ENCODE data around the gene CCDC61.

DNA sequence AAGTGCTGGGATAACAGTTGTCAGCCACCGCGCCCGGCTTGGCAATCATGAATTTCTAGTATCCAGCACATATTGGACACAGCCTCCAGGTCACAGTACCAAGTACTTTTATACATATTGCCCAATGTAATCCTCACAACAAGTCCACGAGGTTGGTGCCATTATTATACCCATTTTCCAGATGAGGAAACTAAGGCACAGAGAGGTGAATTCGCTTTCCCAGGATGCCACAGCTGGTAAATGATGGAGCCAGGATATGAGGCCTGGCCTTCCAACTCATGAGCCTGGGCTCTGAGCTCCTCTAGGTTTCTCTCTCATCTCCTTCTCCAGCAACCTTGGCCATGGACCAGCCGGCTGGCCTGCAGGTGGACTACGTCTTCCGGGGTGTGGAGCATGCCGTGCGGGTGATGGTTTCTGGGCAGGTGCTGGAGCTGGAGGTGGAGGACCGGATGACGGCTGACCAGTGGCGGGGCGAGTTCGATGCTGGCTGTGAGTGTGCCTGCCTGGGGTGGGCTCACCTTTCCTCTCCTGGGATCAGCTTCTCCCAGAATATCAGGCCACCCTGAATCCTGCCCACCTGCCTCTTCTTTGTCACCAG lies 7.5 kb downstream of the CCDC61 start:
- no peak for TF ChIP-seq POLR2A (IDR thresholded peaks at IDR 0.05; ENCODE audit: low read depth, low read length)
- no peak for TF ChIP-seq POU2F2 (IDR thresholded peaks at IDR 0.05; ENCODE audit: low read depth, low read length)

Data from GM12891 (cell line).